HG02885 (cell line): ENCODE measurements around the gene KCNC3.

Experiments used
- ATAC-seq: cut with Tn5 transposase; IDR thresholded peaks from one replicate; pipeline ENCODE4 v1.9.1; 2021; ENCODE audit warnings: mild to moderate bottlenecking; ENCODE audit not compliant: unreplicated experiment, poor library complexity

The KCNC3 gene

GRCh38 chr19:50312967-50313811 lies 16.0 kb downstream of the KCNC3 start:
- no peak for ATAC-seq

GRCh38 chr19:50311723-50312635 lies 17.2 kb downstream of the KCNC3 start:
- ATAC-seq, result no peak

GRCh38 chr19:50310759-50311465 lies 18.3 kb downstream of the KCNC3 start:
- ATAC-seq, result no peak

GRCh38 chr19:50309396-50310125 lies 19.6 kb downstream of the KCNC3 start:
- no peak for ATAC-seq

GRCh38 chr19:50308991-50309390 lies 20.2 kb downstream of the KCNC3 start:
- ATAC-seq, result no peak

GRCh38 chr19:50303558-50303957 lies 25.6 kb downstream of the KCNC3 start:
- ATAC-seq, result no peak

- no peak for ATAC-seq
Observed at GRCh38 chr19:50301607-50301971, 27.6 kb downstream of the KCNC3 start.

- no peak for ATAC-seq
Observed at GRCh38 chr19:50300814-50301606, 28.2 kb downstream of the KCNC3 start.

GRCh38 chr19:50300051-50300450 lies 29.1 kb downstream of the KCNC3 start:
- no peak for ATAC-seq

- no peak for ATAC-seq
Observed at GRCh38 chr19:50293263-50294004, 35.7 kb downstream of the KCNC3 start.

GRCh38 chr19:50292216-50292827 lies 36.9 kb downstream of the KCNC3 start:
- ATAC-seq, result no peak

GRCh38 chr19:50290775-50291174 lies 38.4 kb downstream of the KCNC3 start:
- no peak for ATAC-seq

GRCh38 chr19:50290011-50290410 lies 39.2 kb downstream of the KCNC3 start:
- no peak for ATAC-seq

GRCh38 chr19:50288954-50289353 lies 40.2 kb downstream of the KCNC3 start:
- no peak for ATAC-seq

- no peak for ATAC-seq
Observed at GRCh38 chr19:50287331-50287730, 41.8 kb downstream of the KCNC3 start.

GRCh38 chr19:50286443-50286842 lies 42.7 kb downstream of the KCNC3 start:
- no peak for ATAC-seq

- no peak for ATAC-seq
Observed at GRCh38 chr19:50285833-50286232, 43.3 kb downstream of the KCNC3 start.

GRCh38 chr19:50281491-50281890 lies 47.7 kb downstream of the KCNC3 start:
- no peak for ATAC-seq
